ENCODE results near the gene DBN1. TPM values are rescaled to one million over a fixed set of nuclear protein-coding genes. Genes with fewer than 3 reads are reported as not detected.

Gene DBN1
- total RNA-seq, 2 donors from 2014 or later, result 69.5 to 98.8 TPM

DNA sequence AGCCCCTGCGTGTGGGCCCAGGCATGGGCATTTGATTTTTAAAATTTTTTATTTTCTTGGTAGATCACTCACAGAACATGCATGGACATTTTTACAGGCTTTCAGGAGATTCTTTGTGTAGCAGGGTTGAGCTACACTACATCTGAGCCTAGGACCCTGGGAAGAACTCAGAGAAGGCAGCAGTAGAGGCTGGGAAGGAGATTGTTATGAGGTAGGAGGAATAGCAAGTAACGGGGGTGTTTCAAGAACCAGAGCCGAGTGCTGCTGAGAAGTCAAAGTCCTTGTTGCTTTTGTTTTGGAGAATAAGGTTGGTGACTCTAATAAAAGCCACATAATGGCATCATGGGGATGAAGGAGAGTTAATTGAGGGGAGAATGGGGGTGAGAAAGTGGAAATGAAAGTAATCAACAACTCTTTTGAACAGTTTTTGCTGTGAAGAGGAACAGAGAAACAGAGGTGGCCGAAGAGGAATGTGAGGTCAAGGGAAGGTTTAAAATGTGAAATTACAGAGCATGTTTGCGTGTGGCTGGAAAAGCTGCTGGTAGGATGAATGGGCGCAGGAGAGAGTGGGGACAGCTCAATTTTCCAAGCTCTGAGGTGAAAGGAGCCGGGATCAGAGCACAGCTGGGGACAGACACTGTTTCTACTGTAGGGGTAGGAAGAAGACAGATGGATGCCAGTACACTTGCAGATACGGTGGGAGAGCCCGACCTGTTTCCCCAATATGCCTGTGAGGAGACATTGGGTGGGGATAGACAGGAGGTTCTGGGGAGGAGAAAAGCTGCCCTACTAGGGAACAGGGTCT is 28.6 kb upstream of the DBN1 start:
- H3K4me1 Mint-ChIP-seq (ENCODE audit: low read depth), result peaks cover 13% of the 10 kb centered on the region
- H3K36me3 Mint-ChIP-seq (ENCODE audit: insufficient read depth in 2 of 2), result no peaks in the 10 kb centered on the region
- H3K4me3 Mint-ChIP-seq, result no peak overlapping the region
- H3K27ac Mint-ChIP-seq, result no peak overlapping the region
- DNase-seq (no peak), ATAC-seq (replicated peaks in 1 of 2) (no peak)
- H3K9me3 Mint-ChIP-seq, result no peaks in the 10 kb centered on the region
- peaks cover 25% of the 10 kb centered on the region for H3K27me3 Mint-ChIP-seq (ENCODE audit: low read depth)

DNA sequence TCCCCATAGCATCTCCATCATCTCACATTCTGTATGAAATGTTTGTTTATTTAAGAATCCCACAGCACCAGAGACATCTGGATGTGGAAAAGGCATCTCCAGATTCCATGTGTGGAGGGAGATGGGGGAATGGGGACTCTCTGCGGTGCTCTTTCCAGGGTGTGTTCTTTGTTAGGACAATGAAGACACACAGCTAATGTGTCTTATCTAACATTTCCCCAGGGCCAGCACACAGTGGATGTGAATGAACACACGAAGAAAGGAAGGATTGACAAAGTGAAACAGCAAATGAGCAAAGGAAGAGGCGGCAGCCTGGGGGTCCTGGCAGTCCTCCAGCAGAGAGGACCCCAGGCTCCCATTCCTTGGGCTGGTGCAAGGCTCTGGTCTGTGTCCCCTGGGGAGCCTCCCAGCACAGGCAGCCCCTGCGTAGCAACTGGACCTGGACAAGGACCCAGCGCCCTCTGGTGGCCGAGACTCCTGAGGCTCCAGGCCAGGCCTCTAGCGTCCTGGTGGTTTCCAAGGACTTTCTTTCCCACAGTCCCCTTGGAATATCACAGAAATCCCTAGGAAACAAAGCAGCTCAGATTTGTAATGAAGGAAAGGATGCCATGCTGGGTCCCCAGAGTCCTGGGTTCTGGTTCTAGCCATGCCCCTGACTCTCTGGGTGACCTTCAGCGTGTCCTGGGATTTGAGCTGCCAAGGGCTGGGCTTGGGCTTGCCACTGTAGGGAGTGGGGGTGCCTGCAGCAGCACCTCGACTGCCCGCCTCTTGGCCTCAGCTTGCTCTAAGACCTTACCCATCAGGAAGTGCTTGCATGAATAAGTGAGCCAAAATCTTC is 27.5 kb upstream of the DBN1 start:
- Mint-ChIP-seq H3K36me3 (ENCODE audit: insufficient read depth in 2 of 2) (no peaks in the 10 kb centered on the region), H3K9me3 (no peaks in the 10 kb centered on the region), H3K27me3 (ENCODE audit: low read depth) (peaks cover 25% of the 10 kb centered on the region), H3K27ac (no peak overlapping the region), H3K4me3 (no peak overlapping the region), H3K4me1 (ENCODE audit: low read depth) (peaks cover 19% of the 10 kb centered on the region)
- ATAC-seq (replicated peaks in 1 of 2) (peak; percentile 24 to 34), DNase-seq (peak; percentile 88)

DNA sequence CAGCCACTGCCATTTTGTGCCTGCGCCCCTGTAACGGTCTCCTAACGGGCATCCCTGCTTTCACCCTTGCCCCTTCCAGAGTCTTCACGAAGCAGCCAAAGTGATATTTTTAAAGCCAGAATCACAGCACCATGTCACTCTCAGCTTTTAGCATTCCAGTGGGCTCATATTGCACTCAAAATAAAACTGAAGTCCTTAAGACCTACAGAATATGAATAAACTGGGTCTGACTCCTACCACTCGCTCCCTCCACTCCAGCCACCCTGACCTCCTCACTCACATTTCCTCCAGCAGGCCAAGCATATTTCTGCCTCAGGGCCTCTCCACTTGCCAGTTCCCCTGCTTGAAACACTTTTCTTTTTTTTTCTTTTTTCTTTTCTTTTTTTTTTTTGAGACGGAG is 26.4 kb upstream of the DBN1 start:
- H3K27me3 Mint-ChIP-seq (ENCODE audit: low read depth), result peaks cover 25% of the 10 kb centered on the region
- H3K36me3 Mint-ChIP-seq (ENCODE audit: insufficient read depth in 2 of 2), result no peaks in the 10 kb centered on the region
- H3K4me3 Mint-ChIP-seq, result no peak overlapping the region
- ATAC-seq (replicated peaks in 1 of 2) (no peak), DNase-seq (no peak)
- peaks cover 26% of the 10 kb centered on the region for H3K4me1 Mint-ChIP-seq (ENCODE audit: low read depth)
- no peak overlapping the region for H3K27ac Mint-ChIP-seq
- H3K9me3 Mint-ChIP-seq, result no peaks in the 10 kb centered on the region

DNA sequence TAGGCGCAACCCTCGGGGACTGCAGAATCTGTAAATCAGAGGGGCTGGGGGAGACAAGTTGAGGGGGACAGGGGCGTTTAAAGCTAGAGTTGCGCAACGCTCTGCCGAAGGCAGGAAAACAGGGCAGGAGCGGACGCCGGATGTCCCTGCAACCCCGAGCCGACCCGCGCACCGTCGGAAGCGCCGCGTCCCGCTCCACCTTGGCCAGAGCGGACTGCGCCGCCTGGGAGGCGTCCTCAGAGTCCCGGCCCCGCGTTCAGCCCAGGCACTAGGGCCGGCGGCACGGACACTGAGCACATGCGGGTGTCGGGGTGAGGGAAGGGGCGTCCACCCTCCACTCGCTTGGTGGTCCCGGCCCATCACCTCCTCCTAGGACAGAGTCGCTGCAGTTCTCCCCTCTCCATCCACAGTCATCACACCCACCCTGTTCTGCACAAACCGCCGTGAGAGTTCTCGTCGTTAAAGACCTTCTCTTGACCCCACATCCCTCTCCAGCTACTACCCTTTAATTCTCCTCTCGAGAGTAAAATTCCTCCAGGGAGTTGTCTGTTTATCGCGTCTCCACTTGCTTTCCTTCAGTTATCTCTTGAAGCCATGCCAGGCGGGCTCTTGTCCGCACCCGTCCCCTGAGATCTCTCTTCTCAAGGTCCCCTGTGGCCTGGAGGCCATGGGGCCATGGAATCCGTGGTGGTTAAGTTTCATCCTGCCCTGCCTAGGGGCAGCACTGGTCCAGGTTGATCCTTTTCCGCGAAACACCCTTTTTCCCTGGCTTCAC is 24.8 kb upstream of the DBN1 start:
- Mint-ChIP-seq H3K4me3 (peak overlapping the region; percentile 84 to 85), H3K4me1 (ENCODE audit: low read depth) (peaks cover 37% of the 10 kb centered on the region), H3K36me3 (ENCODE audit: insufficient read depth in 2 of 2) (no peaks in the 10 kb centered on the region), H3K27ac (peak overlapping the region; percentile 61), H3K27me3 (ENCODE audit: low read depth) (peaks cover 25% of the 10 kb centered on the region), H3K9me3 (no peaks in the 10 kb centered on the region)
- ATAC-seq (replicated peaks in 1 of 2), result peak; percentile 14 to 35
- peak; percentile 44 to 61 for DNase-seq

DNA sequence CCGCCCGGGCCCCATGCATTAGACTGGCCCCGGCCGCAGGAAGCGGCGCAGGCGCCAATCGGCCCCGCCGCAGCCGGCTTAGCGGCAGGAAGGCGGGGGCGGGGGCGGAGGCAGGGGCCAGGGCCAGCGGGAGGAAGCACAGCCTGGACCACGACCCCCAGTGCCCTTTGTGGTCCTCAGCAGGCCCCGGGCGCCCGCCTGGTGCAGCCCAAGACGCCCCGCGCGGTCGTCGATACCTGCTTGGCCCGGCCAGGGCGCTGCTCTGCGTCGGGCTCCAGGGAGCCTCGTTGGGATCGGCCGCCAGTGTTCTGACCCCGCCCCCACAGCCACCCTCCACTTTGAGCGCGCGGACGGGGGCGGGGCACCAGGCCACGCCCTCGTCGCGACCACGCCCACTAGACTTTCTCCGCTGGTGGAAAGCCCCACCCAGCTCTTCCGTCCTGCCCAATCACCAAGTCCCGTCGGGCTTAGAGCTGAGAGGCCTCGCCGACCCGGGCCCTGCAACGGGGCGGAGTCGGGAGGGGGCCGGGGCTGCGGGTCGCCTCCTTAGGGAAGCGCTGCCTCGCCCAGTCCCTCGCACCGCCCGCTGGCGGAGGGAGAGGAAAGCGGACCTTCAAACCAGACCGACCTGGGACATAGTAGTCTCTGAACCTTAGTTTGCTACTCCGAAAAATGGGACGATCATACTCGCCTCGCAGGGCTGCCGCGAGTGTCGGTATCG is 24.0 kb upstream of the DBN1 start, which contains the start of gene PDLIM7:
PDLIM7 (minus strand) TSS at position 313 of the 721 bp plus-strand sequence. CDS start 1,092 bp downstream, outside the sequence.
- H3K27me3 Mint-ChIP-seq (ENCODE audit: low read depth), result peaks cover 25% of the 10 kb centered on the region
- DNase-seq (peak; percentile 95 to 98), ATAC-seq (replicated peaks in 1 of 2) (peak; percentile 86 to 87)
- H3K4me3 Mint-ChIP-seq, result peak within 1 kb of the TSS; percentile 84 to 85
- no peaks in the 10 kb centered on the region for H3K36me3 Mint-ChIP-seq (ENCODE audit: insufficient read depth in 2 of 2)
- peaks cover 37% of the 10 kb centered on the region for H3K4me1 Mint-ChIP-seq (ENCODE audit: low read depth)
- H3K9me3 Mint-ChIP-seq, result no peaks in the 10 kb centered on the region
- H3K27ac Mint-ChIP-seq, result peak within 1 kb of the TSS; percentile 61

DNA sequence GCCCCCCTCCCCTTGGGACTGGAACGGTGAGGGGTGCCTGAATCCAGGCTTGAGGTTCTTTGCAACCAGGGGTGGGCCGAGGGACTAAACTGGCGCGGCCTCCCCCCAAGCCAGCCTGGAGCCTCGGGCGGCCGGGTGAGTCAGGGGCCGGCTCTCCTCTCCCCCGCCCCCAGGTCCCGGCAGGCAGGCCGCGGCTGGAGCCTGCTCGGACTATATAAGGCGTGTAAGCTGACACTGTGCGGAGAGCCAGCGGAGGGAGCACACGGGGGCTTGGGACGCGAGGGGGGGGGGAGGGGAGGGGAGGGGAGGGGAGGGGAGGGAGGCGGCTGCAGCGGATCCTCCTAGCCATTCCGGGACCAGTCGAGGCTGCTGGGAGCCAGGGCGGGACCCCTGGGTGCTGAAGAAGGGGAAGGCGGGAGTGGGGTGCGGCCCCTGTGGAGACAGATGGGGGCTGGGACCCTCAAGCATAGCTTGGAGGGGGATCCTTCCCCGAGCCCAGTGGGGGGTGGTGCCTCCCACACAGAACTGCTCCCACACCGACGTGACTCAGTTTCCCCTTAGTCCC is 23.4 kb upstream of the DBN1 start:
- ATAC-seq (replicated peaks in 1 of 2), result peak in 1 of 2 donors; percentile 18
- no peak overlapping the region for H3K27ac Mint-ChIP-seq
- H3K27me3 Mint-ChIP-seq (ENCODE audit: low read depth), result peaks cover 25% of the 10 kb centered on the region
- H3K4me3 Mint-ChIP-seq, result peak overlapping the region; percentile 84 to 85
- no peaks in the 10 kb centered on the region for H3K36me3 Mint-ChIP-seq (ENCODE audit: insufficient read depth in 2 of 2)
- H3K9me3 Mint-ChIP-seq, result no peaks in the 10 kb centered on the region
- peak; percentile 37 to 52 for DNase-seq
- peaks cover 37% of the 10 kb centered on the region for H3K4me1 Mint-ChIP-seq (ENCODE audit: low read depth)

DNA sequence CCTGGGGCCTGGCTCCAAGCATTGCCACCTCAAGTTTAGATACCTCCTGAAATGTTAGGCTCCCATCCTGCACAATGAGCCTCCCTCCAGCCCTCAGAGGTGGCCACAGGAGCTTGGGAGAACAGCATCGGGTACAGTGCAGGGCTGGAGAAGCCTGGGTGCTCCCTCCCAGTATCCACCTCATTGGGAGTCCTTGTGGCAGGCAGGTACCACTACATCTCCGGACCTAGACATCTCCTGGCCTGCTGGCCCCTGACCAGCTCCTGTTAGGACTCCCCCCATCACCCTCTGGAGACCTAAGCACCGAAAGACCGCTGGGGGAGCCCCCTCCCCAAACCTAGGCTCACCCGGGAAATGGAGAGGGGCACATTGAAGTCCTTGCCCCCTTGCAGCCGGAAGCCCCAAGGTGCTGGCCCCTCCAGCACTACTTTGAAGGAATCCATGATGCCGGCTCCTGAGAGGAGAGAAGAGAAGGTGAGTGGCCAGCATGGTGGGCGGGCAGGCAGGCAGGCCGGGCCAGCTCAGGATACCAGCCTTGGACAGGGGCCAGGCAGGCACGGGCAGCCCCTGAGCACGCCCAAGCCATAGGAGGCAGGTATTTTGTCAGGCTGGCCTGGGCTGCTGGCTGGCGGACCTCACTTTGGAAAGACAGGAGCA is 22.8 kb upstream of the DBN1 start:
- ATAC-seq (replicated peaks in 1 of 2) (no peak), DNase-seq (peak in 1 of 2 donors; percentile 18)
- Mint-ChIP-seq H3K27ac (no peak overlapping the region), H3K9me3 (no peaks in the 10 kb centered on the region), H3K4me3 (peak overlapping the region; percentile 84 to 85), H3K4me1 (ENCODE audit: low read depth) (peaks cover 37% of the 10 kb centered on the region), H3K36me3 (ENCODE audit: insufficient read depth in 2 of 2) (peaks cover 2% of the 10 kb centered on the region in 2 donors), H3K27me3 (ENCODE audit: low read depth) (peaks cover 25% of the 10 kb centered on the region)

DNA sequence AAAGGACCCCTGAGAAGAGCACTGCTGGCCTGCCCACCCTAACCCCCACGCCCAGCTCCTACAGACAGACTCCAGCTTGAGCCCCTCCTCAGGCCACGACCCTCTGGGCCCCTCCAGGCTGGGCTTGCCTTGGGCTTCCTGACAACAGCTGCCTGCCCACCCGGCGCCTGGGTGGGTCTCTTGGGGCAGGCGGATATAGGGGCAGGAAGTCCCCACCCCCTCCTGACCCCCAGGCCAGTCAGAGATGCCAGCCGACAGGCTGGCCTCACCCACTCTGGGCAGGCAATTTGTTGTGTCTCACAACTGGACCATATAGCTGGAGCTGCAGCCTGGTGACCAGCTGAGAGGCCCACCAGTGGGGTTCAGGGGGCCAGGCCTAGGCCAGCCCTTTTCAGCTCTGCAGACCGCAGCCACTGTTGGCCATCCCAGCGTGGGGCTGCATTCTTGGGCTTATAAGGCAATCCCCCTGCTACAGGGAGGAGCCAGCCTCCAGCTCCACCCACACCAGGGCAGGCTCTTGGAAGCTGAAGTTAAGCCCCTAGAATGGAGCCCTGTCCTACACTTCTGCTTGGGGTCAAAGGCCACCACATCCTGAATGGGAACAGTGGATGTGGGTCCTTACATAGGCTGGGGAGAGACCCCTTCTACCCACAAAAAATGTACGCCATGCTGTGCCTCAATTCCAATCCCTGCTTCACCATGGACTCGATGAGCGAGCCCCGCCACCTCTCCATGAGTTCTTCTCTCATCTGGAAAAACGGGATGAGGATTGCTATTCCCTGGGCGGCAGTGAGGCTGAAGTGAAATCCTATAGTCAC is 22.0 kb upstream of the DBN1 start:
- Mint-ChIP-seq H3K4me1 (ENCODE audit: low read depth) (peaks cover 33% of the 10 kb centered on the region), H3K27me3 (ENCODE audit: low read depth) (peaks cover 25% of the 10 kb centered on the region), H3K9me3 (no peaks in the 10 kb centered on the region), H3K36me3 (ENCODE audit: insufficient read depth in 2 of 2) (peaks cover 2% of the 10 kb centered on the region in 2 donors), H3K27ac (no peak overlapping the region), H3K4me3 (peak overlapping the region; percentile 84 to 85)
- DNase-seq (peak in 1 of 2 donors; percentile 35), ATAC-seq (replicated peaks in 1 of 2) (no peak)

DNA sequence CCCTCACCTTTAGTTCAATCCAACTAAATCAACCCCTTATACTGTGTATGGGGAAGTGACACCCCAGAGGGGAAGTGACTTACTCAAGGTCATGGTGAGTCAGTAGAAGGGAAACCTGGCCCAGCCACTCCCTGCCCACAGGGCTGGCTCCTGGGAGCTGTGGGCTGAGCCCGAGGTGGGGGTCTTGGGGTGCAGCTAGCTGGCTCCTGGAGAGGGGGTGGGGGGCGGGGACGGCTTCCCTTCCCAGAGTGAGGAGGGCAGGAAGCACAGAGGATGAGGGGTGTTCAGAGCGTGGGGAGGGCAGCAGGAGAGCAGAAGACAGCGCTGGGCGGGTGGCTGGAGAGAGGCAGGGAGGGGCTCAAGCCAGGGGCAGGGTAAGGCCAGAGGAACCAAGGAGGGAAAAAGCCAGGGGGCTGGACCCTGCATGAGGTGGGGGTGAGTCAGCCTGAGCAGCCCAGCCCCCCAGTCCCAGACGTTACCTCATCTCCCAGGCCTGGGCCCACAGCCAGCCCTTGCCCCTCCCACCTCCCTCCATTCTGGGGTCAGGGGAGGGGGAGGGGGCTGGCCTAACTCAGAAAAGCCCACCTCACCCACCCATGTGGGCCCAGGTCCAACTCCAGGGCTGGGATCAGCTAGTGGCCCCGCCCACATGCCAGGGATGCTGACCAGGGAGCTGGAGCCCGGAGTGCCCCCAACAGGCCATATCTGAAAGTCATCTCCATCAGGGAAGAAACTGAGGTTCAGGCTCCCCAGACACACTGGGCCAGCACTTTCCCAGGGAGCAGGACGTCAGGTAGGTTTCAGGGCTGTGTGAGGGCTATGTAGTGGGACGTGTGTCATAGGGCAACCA is 21.1 kb upstream of the DBN1 start:
- DNase-seq (peak; percentile 50 to 60), ATAC-seq (replicated peaks in 1 of 2) (peak; percentile 46 to 48)
- peaks cover 33% of the 10 kb centered on the region for H3K4me1 Mint-ChIP-seq (ENCODE audit: low read depth)
- peak overlapping the region; percentile 66 for H3K27ac Mint-ChIP-seq
- H3K9me3 Mint-ChIP-seq, result no peaks in the 10 kb centered on the region
- peaks cover 2 to 5% of the 10 kb centered on the region in 2 donors for H3K36me3 Mint-ChIP-seq (ENCODE audit: insufficient read depth in 2 of 2)
- H3K4me3 Mint-ChIP-seq, result peak overlapping the region; percentile 65 to 71
- H3K27me3 Mint-ChIP-seq (ENCODE audit: low read depth), result peaks cover 21% of the 10 kb centered on the region

DNA sequence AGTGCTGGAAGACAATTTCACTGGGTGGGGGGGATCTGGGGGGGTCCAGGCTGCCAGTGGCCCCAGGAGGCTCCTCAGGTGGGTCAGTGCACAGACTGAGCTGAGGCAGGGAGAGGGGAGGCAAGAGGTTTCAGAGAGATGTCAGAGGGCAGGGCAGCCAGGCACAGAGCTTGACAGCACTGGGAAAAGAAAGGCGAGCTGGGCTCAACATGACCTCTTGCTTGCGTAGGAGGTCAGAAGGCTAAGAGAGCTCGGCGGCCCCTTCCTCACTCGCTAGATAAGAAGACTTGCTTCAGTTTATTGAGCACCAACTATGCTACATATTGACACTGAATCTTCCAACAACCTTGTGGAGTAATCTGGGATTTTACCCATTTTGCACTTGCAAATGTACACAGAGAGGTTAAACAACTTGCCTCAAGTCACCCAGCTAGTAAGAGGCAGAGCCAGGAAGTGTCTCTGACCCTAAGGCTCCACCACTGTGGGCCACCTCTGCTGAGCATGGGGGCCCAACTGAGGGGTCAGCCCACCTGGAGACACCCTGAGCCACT is 20.4 kb upstream of the DBN1 start:
- Mint-ChIP-seq H3K4me1 (ENCODE audit: low read depth) (peaks cover 32% of the 10 kb centered on the region), H3K36me3 (ENCODE audit: insufficient read depth in 2 of 2) (peaks cover 2 to 5% of the 10 kb centered on the region in 2 donors), H3K9me3 (no peaks in the 10 kb centered on the region), H3K4me3 (peak overlapping the region; percentile 65 to 71), H3K27me3 (ENCODE audit: low read depth) (peaks cover 14% of the 10 kb centered on the region), H3K27ac (peak overlapping the region; percentile 66)
- ATAC-seq (replicated peaks in 1 of 2) (no peak), DNase-seq (no peak)

All from activated T-cell treated with anti-CD3 and anti-CD28 coated beads, Interleukin-2, amount 50 U/mL, for 72 hours (primary cell).